Stimulated activated CD4-positive, alpha-beta T cell treated with anti-CD3 and anti-CD28 coated beads, TNF-alpha, amount 100 ng/mL, for 4 hours (primary cell): Measurements from ENCODE around the gene NUFIP1.
"Not testable (repeated sequence)": the region's sequence is repeated elsewhere in the genome, so short reads cannot be mapped to it uniquely, and the experiment has no call there.

Source experiments
- DNase-seq, 3 experiments: peaks; one replicate each; pipeline ENCODE4 v3.0.0-alpha.2; 2020; ENCODE audit warnings: low read depth in 3 of 3

The NUFIP1 gene

GRCh38 chr13:44920013-44920412 lies 69.3 kb downstream of the NUFIP1 start:
- DNase-seq, result no peak

- DNase-seq, result no peak
Observed at GRCh38 chr13:44919104-44919804, 70.0 kb downstream of the NUFIP1 start.

- DNase-seq, result peak; percentile 61 to 64 (median 62)
Observed at GRCh38 chr13:44918326-44919103, 70.8 kb downstream of the NUFIP1 start.

GRCh38 chr13:44917589-44918325 lies 71.5 kb downstream of the NUFIP1 start:
- peak; percentile 94 for DNase-seq

- DNase-seq, result no peak
Observed at GRCh38 chr13:44912278-44913016, 76.8 kb downstream of the NUFIP1 start.

GRCh38 chr13:44908712-44909111 lies 80.6 kb downstream of the NUFIP1 start:
- DNase-seq, result no peak

GRCh38 chr13:44908266-44908665 lies 81.0 kb downstream of the NUFIP1 start:
- DNase-seq, result no peak

- DNase-seq, result no peak
Observed at GRCh38 chr13:44906713-44907112, 82.6 kb downstream of the NUFIP1 start.

- no peak for DNase-seq
Observed at GRCh38 chr13:44906230-44906629, 83.0 kb downstream of the NUFIP1 start.

GRCh38 chr13:44905556-44905955 lies 83.7 kb downstream of the NUFIP1 start:
- no peak for DNase-seq

GRCh38 chr13:44904967-44905366 lies 84.3 kb downstream of the NUFIP1 start:
- DNase-seq, result no peak

- DNase-seq, result no peak
Observed at GRCh38 chr13:44903574-44903985, 85.7 kb downstream of the NUFIP1 start.

- DNase-seq, result no peak
Observed at GRCh38 chr13:44902738-44903137, 86.5 kb downstream of the NUFIP1 start.

- no peak for DNase-seq
Observed at GRCh38 chr13:44899967-44900366, 89.3 kb downstream of the NUFIP1 start.

GRCh38 chr13:44898308-44898707 lies 91.0 kb downstream of the NUFIP1 start:
- not testable (repeated sequence) for DNase-seq

GRCh38 chr13:44895953-44896335 lies 93.3 kb downstream of the NUFIP1 start:
- DNase-seq, result no peak

GRCh38 chr13:44895264-44895952 lies 93.9 kb downstream of the NUFIP1 start:
- no peak for DNase-seq

- DNase-seq, result no peak
Observed at GRCh38 chr13:44894001-44894770, 95.1 kb downstream of the NUFIP1 start.
